Mucosa of stomach (tissue), 1 donor: ENCODE measurements around the gene KDM4C.

Source experiments
- H3K27me3 ChIP-seq: one replicate; pipeline ENCODE4 v1.7.0; 2013; ENCODE audit warnings: mild to moderate bottlenecking, low read length; ENCODE audit not compliant: control insufficient read depth, insufficient read depth
- H3K36me3 ChIP-seq: one replicate; pipeline ENCODE4 v1.7.0; 2013; ENCODE audit warnings: low read length; ENCODE audit not compliant: control insufficient read depth, insufficient read depth
- H3K4me1 ChIP-seq: one replicate; pipeline ENCODE4 v1.7.0; 2013; ENCODE audit warnings: mild to moderate bottlenecking, low read length; ENCODE audit not compliant: control insufficient read depth, insufficient read depth
- H3K4me3 ChIP-seq: one replicate; pipeline ENCODE4 v1.7.0; 2013; ENCODE audit warnings: low read length
- H3K9ac ChIP-seq: one replicate; pipeline ENCODE4 v1.7.0; 2013; ENCODE audit warnings: mild to moderate bottlenecking, low read length, moderate library complexity
- H3K9me3 ChIP-seq: one replicate; pipeline ENCODE4 v1.7.0; 2013; ENCODE audit warnings: mild to moderate bottlenecking, low read length, moderate library complexity; ENCODE audit not compliant: control insufficient read depth
- donor health status: Pancreatic carcinoma.

Gene KDM4C

GRCh38 chr9:6917162-6917561 lies 159.4 kb downstream of the KDM4C start:
- no peaks in the 10 kb centered on the region for H3K4me1 ChIP-seq
- H3K27me3 ChIP-seq, result no peaks in the 10 kb centered on the region
- no peaks in the 10 kb centered on the region for H3K36me3 ChIP-seq
- no peaks in the 10 kb centered on the region for H3K9me3 ChIP-seq
- H3K4me3 ChIP-seq, result no peak overlapping the region
- no peak overlapping the region for H3K9ac ChIP-seq

- Histone ChIP-seq H3K36me3 (no peaks in the 10 kb centered on the region), H3K9ac (no peak overlapping the region), H3K4me1 (peaks cover 1% of the 10 kb centered on the region), H3K9me3 (no peaks in the 10 kb centered on the region), H3K27me3 (no peaks in the 10 kb centered on the region), H3K4me3 (no peak overlapping the region)
Observed at GRCh38 chr9:6920041-6920440, 162.3 kb downstream of the KDM4C start.

- Histone ChIP-seq H3K4me3 (no peak overlapping the region), H3K9me3 (no peaks in the 10 kb centered on the region), H3K27me3 (no peaks in the 10 kb centered on the region), H3K36me3 (no peaks in the 10 kb centered on the region), H3K4me1 (peaks cover 9% of the 10 kb centered on the region), H3K9ac (no peak overlapping the region)
Observed at GRCh38 chr9:6921315-6921714, 163.5 kb downstream of the KDM4C start.

- no peaks in the 10 kb centered on the region for H3K9me3 ChIP-seq
- no peak overlapping the region for H3K4me3 ChIP-seq
- H3K9ac ChIP-seq, result no peak overlapping the region
- H3K27me3 ChIP-seq, result no peaks in the 10 kb centered on the region
- no peaks in the 10 kb centered on the region for H3K36me3 ChIP-seq
- peaks cover 9% of the 10 kb centered on the region for H3K4me1 ChIP-seq
Observed at GRCh38 chr9:6922124-6922676, 164.4 kb downstream of the KDM4C start.

GRCh38 chr9:6922680-6923079 lies 164.9 kb downstream of the KDM4C start:
- peaks cover 9% of the 10 kb centered on the region for H3K4me1 ChIP-seq
- H3K4me3 ChIP-seq, result no peak overlapping the region
- no peak overlapping the region for H3K9ac ChIP-seq
- H3K9me3 ChIP-seq, result no peaks in the 10 kb centered on the region
- no peaks in the 10 kb centered on the region for H3K36me3 ChIP-seq
- H3K27me3 ChIP-seq, result no peaks in the 10 kb centered on the region

- H3K27me3 ChIP-seq, result no peaks in the 10 kb centered on the region
- no peak overlapping the region for H3K4me3 ChIP-seq
- H3K4me1 ChIP-seq, result peaks cover 9% of the 10 kb centered on the region
- H3K9me3 ChIP-seq, result no peaks in the 10 kb centered on the region
- no peaks in the 10 kb centered on the region for H3K36me3 ChIP-seq
- H3K9ac ChIP-seq, result no peak overlapping the region
Observed at GRCh38 chr9:6923086-6923485, 165.3 kb downstream of the KDM4C start.

GRCh38 chr9:6924149-6924548 lies 166.4 kb downstream of the KDM4C start:
- peaks cover 18% of the 10 kb centered on the region for H3K4me1 ChIP-seq
- no peak overlapping the region for H3K4me3 ChIP-seq
- no peaks in the 10 kb centered on the region for H3K27me3 ChIP-seq
- H3K9me3 ChIP-seq, result no peaks in the 10 kb centered on the region
- H3K36me3 ChIP-seq, result no peaks in the 10 kb centered on the region
- H3K9ac ChIP-seq, result no peak overlapping the region

GRCh38 chr9:6924988-6925563 lies 167.3 kb downstream of the KDM4C start:
- no peaks in the 10 kb centered on the region for H3K27me3 ChIP-seq
- peaks cover 20% of the 10 kb centered on the region for H3K4me1 ChIP-seq
- no peak overlapping the region for H3K9ac ChIP-seq

GRCh38 chr9:6925836-6926235 lies 168.1 kb downstream of the KDM4C start:
- Histone ChIP-seq H3K4me3 (no peak overlapping the region), H3K4me1 (peaks cover 20% of the 10 kb centered on the region), H3K36me3 (no peaks in the 10 kb centered on the region), H3K9ac (no peak overlapping the region), H3K27me3 (no peaks in the 10 kb centered on the region), H3K9me3 (no peaks in the 10 kb centered on the region)

More at GRCh38 chr9:6924988-6925563, 167.3 kb downstream of the KDM4C start:
- H3K9me3 ChIP-seq, result no peaks in the 10 kb centered on the region
- no peaks in the 10 kb centered on the region for H3K36me3 ChIP-seq
- no peak overlapping the region for H3K4me3 ChIP-seq

GRCh38 chr9:6926436-6926835 lies 168.7 kb downstream of the KDM4C start:
- H3K4me1 ChIP-seq, result peaks cover 20% of the 10 kb centered on the region
- no peak overlapping the region for H3K9ac ChIP-seq
- H3K27me3 ChIP-seq, result no peaks in the 10 kb centered on the region
- no peaks in the 10 kb centered on the region for H3K36me3 ChIP-seq
- no peak overlapping the region for H3K4me3 ChIP-seq
- no peaks in the 10 kb centered on the region for H3K9me3 ChIP-seq

- no peaks in the 10 kb centered on the region for H3K9me3 ChIP-seq
- no peaks in the 10 kb centered on the region for H3K27me3 ChIP-seq
- H3K9ac ChIP-seq, result no peak overlapping the region
- no peak overlapping the region for H3K4me3 ChIP-seq
- H3K4me1 ChIP-seq, result peaks cover 25% of the 10 kb centered on the region
- no peaks in the 10 kb centered on the region for H3K36me3 ChIP-seq
Observed at GRCh38 chr9:6927838-6928237, 170.1 kb downstream of the KDM4C start.

- Histone ChIP-seq H3K36me3 (no peaks in the 10 kb centered on the region), H3K9ac (no peak overlapping the region), H3K4me1 (peaks cover 25% of the 10 kb centered on the region), H3K27me3 (no peaks in the 10 kb centered on the region), H3K9me3 (no peaks in the 10 kb centered on the region), H3K4me3 (no peak overlapping the region)
Observed at GRCh38 chr9:6928863-6929262, 171.1 kb downstream of the KDM4C start.
